RCC 7860 (cell line): Measurements from ENCODE around the gene PGF.
A peak's percentile ranks its signal among the peaks of the same experiment; 100 is the strongest.
"Not testable (repeated sequence)": the region's sequence is repeated elsewhere in the genome, so short reads cannot be mapped to it uniquely, and the experiment has no call there.

Experiments
- DNase-seq: peaks from one replicate; pipeline ENCODE4 v3.0.0-alpha.2; 2015; ENCODE audit warnings: low spot score
- FAIRE-seq: peaks from 2 replicates; lab custom pipeline; 2012; peaks lifted over from hg19 to GRCh38; lab: Jason Lieb, UNC

The PGF gene

GRCh38 chr14:74955229-74956026 lies at the start of gene PGF:
Gene PGF, minus strand, starts transcription at chr14:74955597. Its CDS starts 355 bp downstream, at chr14:74955242.
- FAIRE-seq (no peak), DNase-seq (no peak)

GRCh38 chr14:75003250-75004027 lies 48.0 kb upstream of the PGF start:
- FAIRE-seq = no peak

GRCh38 chr14:75002392-75003249 lies 47.2 kb upstream of the PGF start, which contains the start of gene EIF2B2:
Gene EIF2B2, plus strand, starts transcription at chr14:75002921. Its CDS starts 70 bp downstream, at chr14:75002991.
- peak; percentile 80 for DNase-seq
- no peak for FAIRE-seq

More at GRCh38 chr14:75003250-75004027, 48.0 kb upstream of the PGF start:
- no peak for DNase-seq

GRCh38 chr14:75001899-75002298 lies 46.5 kb upstream of the PGF start:
- no peak for FAIRE-seq

GRCh38 chr14:75001261-75001660 lies 45.9 kb upstream of the PGF start:
- FAIRE-seq = no peak

More at GRCh38 chr14:75001899-75002298, 46.5 kb upstream of the PGF start:
- no peak for DNase-seq

GRCh38 chr14:74995781-74996180 lies 40.4 kb upstream of the PGF start:
- not testable (repeated sequence) for FAIRE-seq, DNase-seq

More at GRCh38 chr14:75001261-75001660, 45.9 kb upstream of the PGF start:
- DNase-seq = no peak

- not testable (repeated sequence) for DNase-seq, FAIRE-seq
Measured at GRCh38 chr14:74994182-74994581, 38.8 kb upstream of the PGF start.

- DNase-seq = no peak
- FAIRE-seq = no peak
Measured at GRCh38 chr14:74988993-74989392, 33.6 kb upstream of the PGF start.

GRCh38 chr14:74988131-74988530 lies 32.7 kb upstream of the PGF start:
- DNase-seq (peak; percentile 35), FAIRE-seq (no peak)

GRCh38 chr14:74985806-74986205 lies 30.4 kb upstream of the PGF start:
- FAIRE-seq = no peak

GRCh38 chr14:74985028-74985310 lies 29.6 kb upstream of the PGF start:
- FAIRE-seq = no peak

More at GRCh38 chr14:74985806-74986205, 30.4 kb upstream of the PGF start:
- no peak for DNase-seq

GRCh38 chr14:74984236-74985027 lies 29.0 kb upstream of the PGF start:
- FAIRE-seq = no peak
- DNase-seq = no peak

More at GRCh38 chr14:74985028-74985310, 29.6 kb upstream of the PGF start:
- no peak for DNase-seq

GRCh38 chr14:74983343-74983742 lies 27.9 kb upstream of the PGF start:
- no peak for FAIRE-seq

GRCh38 chr14:74982661-74983060 lies 27.3 kb upstream of the PGF start:
- FAIRE-seq (no peak), DNase-seq (no peak)

More at GRCh38 chr14:74983343-74983742, 27.9 kb upstream of the PGF start:
- no peak for DNase-seq

GRCh38 chr14:74981833-74982232 lies 26.4 kb upstream of the PGF start:
- FAIRE-seq (no peak), DNase-seq (no peak)

GRCh38 chr14:74981462-74981782 lies 26.0 kb upstream of the PGF start:
- FAIRE-seq = no peak

GRCh38 chr14:74980731-74981461 lies 25.5 kb upstream of the PGF start:
- peak; percentile 76 for DNase-seq
- FAIRE-seq = peak; percentile 62

More at GRCh38 chr14:74981462-74981782, 26.0 kb upstream of the PGF start:
- DNase-seq = no peak

GRCh38 chr14:74980398-74980730 lies 25.0 kb upstream of the PGF start:
- no peak for FAIRE-seq
- DNase-seq = no peak
